ENCODE measurements around the gene SUN2. TPM values are rescaled to one million over a fixed set of nuclear protein-coding genes. Genes with fewer than 3 reads are reported as not detected.
A peak's percentile ranks its signal among the peaks of the same experiment; 100 is the strongest.

SUN2 gene
- total and polyA plus RNA-seq, 2 of the 13 experiments (the other 11 are each of a cell fraction or from before 2014, with no cell fraction given): 45.6 to 56.6 TPM

GRCh38 chr22:38755155-38755910 is 465 bp downstream of the SUN2 start (continued):
- TF ChIP-seq IRX3 (CRISPR knock-in tag; IDR thresholded peaks at IDR 0.05; ENCODE audit: borderline replicate concordance, low read depth) (0 out of 2 replicates have a peak, but pooled peaks have one; percentile 21), ARNT2 (CRISPR knock-in tag; IDR thresholded peaks at IDR 0.05; ENCODE audit: low read depth) (peak; percentile 63; the same call in 1 of the 2 replicates), ZSCAN12 (CRISPR knock-in tag; IDR thresholded peaks at IDR 0.05) (no peak), JUND (CRISPR knock-in tag; IDR thresholded peaks at IDR 0.05) (peak; percentile 79; the same call in 1 of the 2 replicates), ZNF44 (CRISPR knock-in tag; IDR thresholded peaks at IDR 0.05) (no peak), ZBTB42 (CRISPR knock-in tag; IDR thresholded peaks at IDR 0.05) (no peak), ZNF317 (CRISPR knock-in tag; IDR thresholded peaks at IDR 0.05) (peak; percentile 65; the same call in 1 of the 2 replicates), PHF21A (CRISPR knock-in tag; IDR thresholded peaks at IDR 0.05) (peak; percentile 71), NCOA2 (CRISPR knock-in tag; IDR thresholded peaks at IDR 0.05) (no peak; the same call in 1 of the 2 replicates), ZNF564 (CRISPR knock-in tag; IDR thresholded peaks at IDR 0.05) (peak; percentile 31; the same call in 1 of the 2 replicates), MXI1 (IDR thresholded peaks at IDR 0.05; ENCODE audit: borderline replicate concordance, low read depth, low read length) (peak; percentile 65; the same call in 1 of the 3 replicates), KLF16 (CRISPR knock-in tag; IDR thresholded peaks at IDR 0.05) (0 out of 4 replicates have a peak, but pooled peaks of 1 of the 2 experiments have one; percentile 53), CBX5 (CRISPR knock-in tag; IDR thresholded peaks at IDR 0.05; ENCODE audit: borderline replicate concordance) (no peak), ZKSCAN1 (IDR thresholded peaks at IDR 0.05; ENCODE audit: low read length) (no peak), RELA (CRISPR knock-in tag; IDR thresholded peaks at IDR 0.05) (no peak), MLLT10 (CRISPR knock-in tag; IDR thresholded peaks at IDR 0.05) (no peak), EZH2 (conservative IDR thresholded peaks at IDR 0.05; ENCODE audit: low read depth, low read length) (no peak), MATR3 (CRISPR knock-in tag; IDR thresholded peaks at IDR 0.05) (no peak), THAP11 (CRISPR knock-in tag; IDR thresholded peaks at IDR 0.05) (peak; percentile 55), ZSCAN31 (CRISPR knock-in tag; IDR thresholded peaks at IDR 0.05; ENCODE audit: low read depth) (0 out of 2 replicates have a peak, but pooled peaks have one; percentile 27), TEAD3 (CRISPR knock-in tag; optimal IDR thresholded peaks at IDR 0.05; ENCODE audit: borderline replicate concordance) (no peak), ZMYM2 (CRISPR knock-in tag; IDR thresholded peaks at IDR 0.05) (peak; percentile 81), POGZ (CRISPR knock-in tag; IDR thresholded peaks at IDR 0.05) (peak; percentile 69), MZF1 (CRISPR knock-in tag; IDR thresholded peaks at IDR 0.05; ENCODE audit: borderline replicate concordance) (no peak), CBX1 (IDR thresholded peaks at IDR 0.05; ENCODE audit: low read depth) (peak; percentile 37), MXD3 (CRISPR knock-in tag; IDR thresholded peaks at IDR 0.05) (peak; percentile 63; the same call in 1 of the 2 replicates), SIN3A (IDR thresholded peaks at IDR 0.05; ENCODE audit: borderline replicate concordance, low read depth, low read length) (peak; percentile 55; the same call in 1 of the 2 replicates), ZNF597 (CRISPR knock-in tag; IDR thresholded peaks at IDR 0.05) (no peak), ZNF350 (CRISPR knock-in tag; IDR thresholded peaks at IDR 0.05; ENCODE audit: borderline replicate concordance, low read depth) (peak; percentile 15; the same call in 1 of the 2 replicates), ADNP (CRISPR knock-in tag; IDR thresholded peaks at IDR 0.05) (no peak), CENPT (CRISPR knock-in tag; IDR thresholded peaks at IDR 0.05; ENCODE audit: low read depth) (no peak), ARHGAP35 (CRISPR knock-in tag; IDR thresholded peaks at IDR 0.05; ENCODE audit: borderline replicate concordance) (no peak; the same call in 1 of the 2 replicates)

Data from HepG2 (cell line).